Activated naive CD4-positive, alpha-beta T cell treated with Interleukin-2 at 50 U/mL for 16 hours (primary cell): ENCODE data around the gene TMEM165.

Source experiments
- DNase-seq: peaks from one replicate; pipeline ENCODE4 v3.0.0-alpha.2; 2020

TMEM165 gene

GRCh38 chr4:55468724-55469123 is 73.0 kb downstream of the TMEM165 start:
- DNase-seq, result no peak

GRCh38 chr4:55469979-55470378 is 74.2 kb downstream of the TMEM165 start:
- no peak for DNase-seq
